ENCODE measurements around the gene TMEM190.
A peak's percentile ranks its signal among the peaks of the same experiment; 100 is the strongest.

The TMEM190 gene

DNA sequence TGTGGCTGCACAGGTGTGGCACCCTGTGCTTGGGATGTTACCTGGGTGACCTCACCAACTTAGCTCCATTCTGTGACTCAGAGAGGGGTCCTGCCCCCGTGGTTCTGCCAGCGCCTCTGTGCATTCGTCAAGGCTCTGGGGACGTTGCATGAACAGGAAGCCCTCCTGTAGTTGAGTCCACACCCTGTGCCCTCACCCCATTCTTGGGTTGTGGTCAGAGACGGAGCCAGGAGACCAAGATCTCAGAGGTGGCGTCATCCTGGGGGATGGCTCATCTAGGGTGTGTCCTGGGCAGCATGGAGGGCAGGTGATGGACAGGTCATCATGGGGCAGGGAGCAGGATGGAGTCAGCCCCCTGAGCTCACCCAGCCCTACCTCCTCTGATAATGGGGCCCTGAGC is 24.6 kb upstream of the TMEM190 start:
- no peak for DNase-seq

DNA sequence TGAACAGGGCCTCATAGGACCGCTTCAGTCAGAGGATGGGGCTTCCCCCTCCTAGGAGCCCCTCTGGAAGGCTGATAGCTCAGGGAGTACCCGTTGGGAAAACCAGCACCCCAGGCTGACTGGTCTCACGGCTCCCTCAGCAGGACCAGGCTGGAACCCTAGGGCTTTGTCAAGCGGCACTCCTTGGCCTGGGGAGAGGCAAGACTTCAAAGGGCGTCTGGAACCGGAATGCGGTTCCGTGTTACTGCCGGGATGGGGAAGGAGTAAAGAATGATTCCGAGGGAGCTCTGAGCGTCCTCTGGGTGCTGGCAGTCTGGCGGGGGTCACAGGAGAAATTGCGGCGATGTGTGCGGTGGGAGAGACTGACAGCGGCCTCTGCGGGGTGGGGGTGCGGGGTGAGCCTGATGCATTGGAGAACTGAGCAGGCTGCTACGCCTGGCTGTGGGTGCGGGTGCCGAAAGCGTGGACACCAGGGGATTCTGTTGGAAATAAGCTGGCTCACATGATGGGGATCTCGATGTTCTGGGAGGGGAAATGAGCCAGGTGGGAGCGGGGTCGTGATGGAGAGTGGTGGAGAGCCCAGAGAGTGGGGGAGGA is 24.0 kb upstream of the TMEM190 start:
- no peak for DNase-seq

DNA sequence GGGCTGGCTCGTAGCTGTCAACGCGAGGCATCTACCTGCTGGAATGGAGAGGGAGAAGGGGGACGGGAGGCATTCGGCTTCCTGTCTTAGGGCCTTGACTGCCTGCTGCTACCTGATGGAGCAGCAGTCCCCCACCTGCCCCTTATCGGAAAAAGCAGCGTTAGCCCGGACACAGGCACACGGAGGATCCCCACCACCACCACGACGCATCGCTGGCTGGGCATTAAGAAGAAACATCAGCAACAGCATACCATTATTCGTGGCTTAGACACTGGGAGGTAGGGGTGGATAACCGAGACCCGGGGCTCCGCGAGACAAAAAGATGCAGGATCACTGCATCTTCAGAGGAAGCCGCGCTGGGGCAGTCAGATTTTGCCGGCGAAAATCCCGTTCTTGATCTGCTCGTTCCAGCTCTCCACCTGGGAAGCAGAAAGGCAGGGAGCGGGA is 23.2 kb upstream of the TMEM190 start:
- no peak for DNase-seq

DNA sequence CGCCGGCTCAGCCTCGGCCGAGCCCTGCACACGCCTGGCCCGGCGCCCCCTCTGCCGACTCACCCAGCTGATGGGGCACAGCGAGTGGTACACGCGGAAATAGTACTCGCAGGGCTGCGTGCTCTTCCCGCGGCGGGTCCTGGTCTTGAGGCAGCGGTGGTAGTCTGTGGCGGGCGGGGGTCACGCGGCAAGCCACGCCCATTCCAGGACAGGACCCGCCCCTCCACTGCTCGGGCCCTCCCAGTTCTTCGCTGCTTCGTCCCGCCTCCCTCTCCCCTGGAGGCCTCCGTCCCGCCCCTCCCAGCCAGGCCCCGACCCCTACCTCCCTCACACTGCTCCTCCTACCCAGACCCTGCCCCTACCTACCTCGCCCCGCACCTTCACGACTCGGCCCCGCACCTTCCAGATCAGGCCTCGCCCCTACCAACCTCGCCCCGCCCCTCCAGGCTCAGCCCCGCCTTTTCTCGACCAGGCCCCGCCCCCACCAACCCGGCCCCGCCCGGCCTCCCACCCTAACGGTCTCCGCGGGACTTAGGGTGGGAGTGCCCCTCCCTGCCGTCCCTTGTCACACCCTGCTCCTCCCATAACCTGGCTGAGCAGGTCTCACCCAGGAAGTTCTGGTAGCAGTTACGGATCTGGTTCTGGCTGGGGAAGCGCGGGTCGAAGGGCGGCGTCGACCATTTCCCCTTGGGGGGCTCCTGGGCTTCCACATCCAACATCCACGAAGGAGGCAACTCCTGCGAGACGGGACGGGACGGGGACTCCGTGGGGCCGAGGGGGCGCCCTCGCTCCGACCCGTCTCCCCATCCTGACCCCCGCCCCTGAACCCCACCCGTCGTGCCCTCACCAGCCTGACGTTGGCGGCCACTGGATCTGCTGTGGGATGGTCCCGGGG is 22.6 kb upstream of the TMEM190 start:
- peak; percentile 58 for DNase-seq

DNA sequence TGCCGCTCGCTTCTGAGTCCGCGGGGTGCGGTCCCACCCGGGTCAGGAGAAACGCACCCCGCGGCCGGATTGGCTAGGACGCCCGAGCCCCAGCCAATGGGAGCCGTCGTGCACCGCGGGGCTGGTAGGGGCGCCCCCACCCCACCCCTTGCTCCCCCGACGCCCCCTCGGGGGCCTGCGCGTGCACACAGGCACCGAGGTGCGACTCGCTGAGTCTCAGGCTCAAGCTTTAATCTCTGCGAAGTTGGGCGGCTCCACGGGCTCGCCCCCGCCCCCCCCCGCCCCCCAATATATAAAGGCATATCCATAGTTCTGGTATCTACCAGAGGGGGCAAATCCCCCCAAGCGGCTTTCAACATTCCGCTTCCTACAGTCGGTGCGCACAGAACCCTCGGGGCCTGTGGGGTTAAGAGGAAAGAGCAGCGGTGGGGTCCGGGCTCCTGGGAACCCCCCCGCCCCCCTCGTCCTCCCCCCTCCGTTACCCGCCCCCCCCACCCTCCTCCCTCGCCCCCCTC is 21.9 kb upstream of the TMEM190 start, which contains the start of gene COX6B2:
TSS of gene COX6B2 (minus strand) at position 22 of the 515 bp plus-strand sequence. CDS start 198 bp downstream, outside the sequence.
- DNase-seq, result no peak

DNA sequence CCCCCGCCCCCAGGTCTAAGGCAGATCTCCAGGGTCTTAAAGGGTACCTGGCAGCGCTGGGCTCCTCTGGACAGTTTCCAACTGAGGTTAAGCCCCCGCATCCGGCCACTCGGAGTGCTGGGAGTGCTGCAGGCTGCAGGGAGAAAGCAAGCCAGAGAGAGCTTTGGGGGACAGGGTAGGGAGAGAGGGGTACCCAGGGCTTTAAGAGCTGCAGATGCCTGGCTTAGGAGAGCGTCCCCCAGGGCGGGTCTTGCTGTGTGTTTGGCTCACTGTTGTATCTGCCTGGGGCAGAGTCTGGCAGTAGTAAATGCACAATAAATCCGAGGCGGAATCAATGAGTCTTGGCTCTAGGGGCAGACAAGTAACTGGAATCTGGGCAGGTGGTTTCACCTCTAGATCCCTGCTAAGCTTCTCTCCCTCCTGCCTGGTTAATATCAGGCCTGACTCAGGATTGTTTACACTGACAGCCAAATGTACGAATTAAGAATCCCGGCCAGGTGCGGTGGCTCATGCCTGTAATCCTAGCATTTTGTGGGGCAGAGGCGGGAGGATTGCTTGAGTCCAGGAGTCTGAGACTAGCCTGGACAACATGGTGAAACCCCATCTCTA is 21.3 kb upstream of the TMEM190 start:
- DNase-seq, result no peak

DNA sequence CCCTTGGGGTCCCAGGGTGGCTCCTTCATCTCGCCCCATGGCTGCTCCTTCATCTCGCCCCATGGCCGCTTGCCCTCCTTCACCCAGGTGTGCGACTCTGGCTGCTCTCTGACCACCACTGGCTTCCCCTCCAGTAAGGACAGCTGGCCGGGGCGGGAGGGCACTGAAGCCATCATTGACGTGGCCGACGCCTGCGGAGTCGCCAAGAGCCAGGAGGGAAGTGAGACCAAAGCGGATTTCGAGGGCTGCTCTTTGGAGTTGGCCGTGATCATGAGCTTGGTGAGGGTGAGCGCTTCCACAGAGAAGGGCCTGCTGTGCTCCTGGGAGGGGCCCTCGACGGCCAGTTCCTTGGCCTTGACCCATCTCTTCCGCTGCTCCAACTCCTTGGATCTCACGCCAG is 18.1 kb upstream of the TMEM190 start:
- no peak for DNase-seq

DNA sequence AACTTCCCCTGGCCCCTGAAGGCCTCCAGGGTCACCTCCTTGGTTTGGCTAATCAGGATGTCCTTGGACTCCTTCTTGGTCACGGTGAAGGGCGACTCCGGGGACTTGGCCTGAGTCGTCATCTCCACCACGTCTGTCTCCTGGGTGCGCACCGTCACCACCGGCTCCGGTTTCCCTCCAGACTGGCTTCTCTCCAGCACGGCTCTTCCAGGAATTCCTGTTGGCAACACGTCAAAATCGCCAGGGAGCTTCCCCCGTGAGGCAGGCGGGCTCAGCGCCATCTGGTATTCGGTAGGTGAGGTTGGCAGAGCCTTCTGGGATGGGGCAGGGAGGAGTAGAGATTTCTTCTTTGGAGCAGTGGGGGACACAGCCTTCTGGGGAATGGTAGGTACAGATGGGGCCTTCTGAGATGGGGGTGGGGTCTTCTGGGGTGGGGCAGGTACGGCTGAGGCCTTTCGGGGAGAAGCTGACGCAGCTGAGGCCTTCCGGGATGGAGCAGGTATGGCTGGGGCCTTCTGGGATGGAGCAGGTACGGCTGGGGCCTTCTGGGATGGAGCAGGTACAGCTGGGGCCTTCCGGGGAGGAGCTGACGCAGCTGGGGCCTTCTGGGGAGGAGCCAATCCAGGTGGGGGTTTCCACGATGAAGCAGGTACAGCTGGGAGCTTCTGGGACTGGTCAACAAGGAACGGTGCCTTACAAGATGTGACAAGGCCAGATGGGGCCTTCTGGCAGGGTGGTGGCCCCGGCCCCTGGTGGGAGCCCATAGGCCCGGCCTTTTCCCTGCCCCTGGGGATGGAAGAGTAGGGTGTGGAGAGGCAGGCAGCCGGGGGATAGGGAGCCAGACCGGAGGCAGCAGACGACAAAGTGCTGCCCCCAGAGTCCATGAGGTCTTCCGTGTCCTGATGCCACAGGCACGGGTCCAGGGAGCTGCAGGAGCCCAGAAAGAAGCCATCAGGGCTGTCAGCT is 17.4 kb upstream of the TMEM190 start:
- no peak for DNase-seq

DNA sequence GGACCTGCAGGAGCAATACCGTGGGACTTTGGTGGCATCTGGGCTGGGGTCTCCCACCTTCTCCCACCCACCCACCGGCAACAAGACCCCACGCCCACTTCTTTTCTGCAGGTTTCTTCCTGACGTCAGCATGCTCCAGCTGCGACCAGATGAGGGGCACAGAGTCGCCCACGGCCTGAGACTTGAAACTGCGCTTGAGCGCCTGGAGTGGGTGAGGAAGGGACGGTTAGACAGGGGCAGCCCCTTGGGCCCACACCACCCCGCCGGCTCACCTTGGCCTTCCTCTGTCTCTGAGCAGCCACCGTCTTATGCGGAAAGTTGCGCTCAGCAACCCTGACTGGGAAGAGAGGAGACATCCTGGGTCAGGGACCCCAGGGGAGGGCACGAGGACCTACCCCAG is 15.7 kb upstream of the TMEM190 start:
- DNase-seq, result no peak

DNA sequence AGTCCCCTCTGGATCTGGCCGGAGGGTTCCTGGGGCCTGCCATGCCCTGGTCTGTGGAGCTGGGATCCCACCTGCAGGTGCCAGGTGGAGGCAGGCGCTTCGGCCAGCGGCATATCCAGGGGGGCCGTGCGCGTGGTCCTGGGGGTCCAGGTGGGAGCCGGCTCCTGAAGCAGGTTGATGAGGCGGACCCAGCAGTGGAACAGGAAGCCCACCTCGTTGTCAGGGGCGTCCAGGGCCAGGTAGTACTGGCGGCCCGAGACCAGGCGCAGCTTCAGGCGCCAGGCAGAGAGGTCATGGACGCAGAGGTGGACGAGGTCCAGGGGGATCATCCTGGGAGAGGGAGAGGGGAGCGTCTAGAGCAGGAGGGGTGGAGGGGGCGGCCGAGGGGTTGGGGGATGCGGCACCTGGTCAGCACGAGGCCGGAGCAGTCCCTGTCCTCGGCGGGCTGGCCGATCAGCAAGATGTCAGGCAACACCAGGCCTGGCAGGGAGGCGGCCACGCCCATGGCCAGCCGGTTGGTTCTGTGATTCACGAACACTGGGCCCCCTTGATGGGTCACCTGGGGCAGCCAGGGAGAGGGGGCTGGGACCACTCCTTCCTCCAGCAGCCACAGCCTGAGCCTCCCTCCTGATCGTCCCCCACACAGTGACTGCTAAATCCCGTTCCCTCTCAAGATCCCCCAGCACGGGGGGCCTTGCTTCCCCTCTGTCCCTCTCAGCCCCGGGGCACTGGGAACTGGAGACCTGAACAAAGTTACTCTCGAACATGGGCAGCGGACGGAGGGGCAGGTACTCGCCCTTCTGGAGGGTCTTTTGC is 14.2 kb upstream of the TMEM190 start:
- no peak for DNase-seq

DNA sequence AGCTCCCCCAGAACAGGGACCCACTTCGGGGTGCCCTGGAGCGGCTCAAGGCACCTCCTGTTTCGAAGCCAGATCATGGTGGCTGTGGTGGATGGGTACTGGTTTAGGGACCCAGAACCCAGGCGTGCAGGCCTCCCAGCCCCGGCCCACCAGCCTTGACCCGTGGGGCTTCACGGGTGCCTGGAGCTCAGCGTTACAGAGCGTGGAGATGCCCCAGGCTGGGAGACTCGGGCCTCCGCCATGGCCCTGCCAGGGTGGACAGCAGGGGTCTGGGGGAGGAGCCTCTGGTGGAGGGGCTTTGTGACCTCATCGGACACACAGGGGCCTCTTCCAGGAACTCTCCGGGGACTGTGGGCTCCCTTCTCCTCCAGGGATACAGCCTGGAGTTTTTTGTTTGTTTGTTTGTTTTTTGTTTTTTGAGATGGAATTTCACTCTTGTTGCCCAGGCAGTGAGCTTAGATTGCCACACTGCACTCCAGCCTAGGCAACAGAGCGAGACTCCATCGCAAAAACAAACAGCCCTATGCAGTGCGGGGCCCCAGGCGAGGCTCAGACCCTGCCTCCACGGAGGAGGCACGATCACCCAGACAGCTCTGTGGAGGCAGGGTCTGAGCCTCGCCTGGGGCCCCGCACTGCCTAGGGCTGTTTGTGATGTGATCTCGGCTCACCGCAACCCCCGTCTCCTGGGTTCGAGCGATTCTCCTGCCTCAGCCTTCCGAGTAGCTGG is 13.5 kb upstream of the TMEM190 start, which contains the start of gene GARIN5B:
TSS of gene GARIN5B (minus strand) at position 271 of the 727 bp plus-strand sequence. CDS start at position 77, 194 bp downstream.
- no peak for DNase-seq

DNA sequence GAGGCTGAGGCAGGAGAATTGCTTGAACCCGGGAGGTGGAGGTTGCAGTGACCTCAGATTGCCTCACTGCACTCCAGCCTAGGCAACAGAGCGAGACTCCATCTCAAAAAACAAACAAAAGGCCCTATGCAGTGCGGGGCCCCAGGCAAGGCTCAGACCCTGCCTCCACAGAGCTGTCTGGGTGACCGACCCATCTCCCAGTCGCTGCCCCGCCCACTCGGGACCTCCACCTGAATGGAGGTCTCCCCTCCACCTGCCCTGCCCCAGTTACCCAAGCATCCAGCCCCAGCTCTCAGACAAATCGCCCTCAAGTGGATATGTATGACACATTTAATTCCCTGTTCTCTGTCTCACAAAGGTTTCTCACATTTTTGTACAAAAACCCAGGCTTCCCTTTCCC is 11.4 kb upstream of the TMEM190 start:
- no peak for DNase-seq

DNA sequence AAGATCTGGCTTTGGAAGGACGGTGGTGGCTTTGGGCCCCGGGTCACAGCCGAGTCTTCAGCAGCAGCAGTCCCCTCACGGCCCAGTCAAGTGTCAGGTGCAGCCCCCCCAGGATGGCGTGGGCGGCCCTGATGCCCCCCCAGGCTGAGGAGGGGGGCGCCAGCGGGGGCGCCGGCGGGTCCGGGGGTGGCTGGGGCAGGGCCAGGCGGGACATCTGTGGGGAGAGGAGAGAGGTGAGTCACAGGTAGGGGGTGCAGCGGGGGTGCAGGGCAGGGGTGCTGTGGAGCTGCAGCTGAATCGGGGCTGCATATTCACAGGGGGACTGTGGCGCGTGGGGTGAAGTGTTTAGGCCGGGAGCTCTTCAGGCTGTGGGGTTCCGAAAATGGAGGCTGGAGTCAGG is 10.7 kb upstream of the TMEM190 start:
- no peak for DNase-seq

DNA sequence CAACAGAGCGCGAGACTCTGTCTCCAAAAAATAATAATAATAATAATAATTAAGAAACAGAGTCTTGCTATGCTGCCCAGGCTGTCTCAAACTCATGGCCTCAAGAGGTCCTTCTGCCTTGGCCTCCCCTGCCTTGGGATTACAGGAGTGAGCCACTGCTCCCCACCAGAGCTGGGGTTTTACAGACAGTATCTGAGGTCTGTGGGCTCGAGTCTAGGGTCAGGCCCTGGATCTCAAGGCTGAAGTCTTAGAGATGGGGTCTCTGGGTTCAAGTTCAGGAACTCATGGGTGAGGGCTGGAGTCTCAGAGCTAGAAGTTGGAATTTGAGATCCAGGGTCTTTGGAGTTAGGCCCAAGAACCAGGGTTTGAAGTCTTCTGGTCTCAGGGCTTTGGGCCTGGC is 9.8 kb upstream of the TMEM190 start:
- DNase-seq, result no peak

DNA sequence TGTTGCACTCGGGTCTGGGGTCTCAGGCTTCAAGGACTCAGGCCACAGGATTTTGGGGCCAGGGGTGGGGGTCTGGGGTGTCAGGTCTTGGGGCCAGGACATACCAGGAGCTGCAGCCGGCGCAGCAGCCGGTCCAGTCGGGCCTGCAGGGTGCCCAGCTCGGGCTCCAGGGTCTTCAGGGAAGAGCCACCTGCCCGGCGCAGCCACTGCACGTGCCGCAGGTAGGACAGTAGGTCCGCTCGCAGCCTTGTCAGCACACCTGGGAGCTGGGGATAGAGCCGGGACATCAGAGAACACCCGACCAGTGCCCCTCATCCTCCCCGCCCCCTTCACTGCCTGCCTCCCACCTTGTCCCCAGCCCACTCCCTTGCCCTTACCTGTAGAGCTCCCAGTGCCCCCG is 8.5 kb upstream of the TMEM190 start:
- DNase-seq, result no peak

DNA sequence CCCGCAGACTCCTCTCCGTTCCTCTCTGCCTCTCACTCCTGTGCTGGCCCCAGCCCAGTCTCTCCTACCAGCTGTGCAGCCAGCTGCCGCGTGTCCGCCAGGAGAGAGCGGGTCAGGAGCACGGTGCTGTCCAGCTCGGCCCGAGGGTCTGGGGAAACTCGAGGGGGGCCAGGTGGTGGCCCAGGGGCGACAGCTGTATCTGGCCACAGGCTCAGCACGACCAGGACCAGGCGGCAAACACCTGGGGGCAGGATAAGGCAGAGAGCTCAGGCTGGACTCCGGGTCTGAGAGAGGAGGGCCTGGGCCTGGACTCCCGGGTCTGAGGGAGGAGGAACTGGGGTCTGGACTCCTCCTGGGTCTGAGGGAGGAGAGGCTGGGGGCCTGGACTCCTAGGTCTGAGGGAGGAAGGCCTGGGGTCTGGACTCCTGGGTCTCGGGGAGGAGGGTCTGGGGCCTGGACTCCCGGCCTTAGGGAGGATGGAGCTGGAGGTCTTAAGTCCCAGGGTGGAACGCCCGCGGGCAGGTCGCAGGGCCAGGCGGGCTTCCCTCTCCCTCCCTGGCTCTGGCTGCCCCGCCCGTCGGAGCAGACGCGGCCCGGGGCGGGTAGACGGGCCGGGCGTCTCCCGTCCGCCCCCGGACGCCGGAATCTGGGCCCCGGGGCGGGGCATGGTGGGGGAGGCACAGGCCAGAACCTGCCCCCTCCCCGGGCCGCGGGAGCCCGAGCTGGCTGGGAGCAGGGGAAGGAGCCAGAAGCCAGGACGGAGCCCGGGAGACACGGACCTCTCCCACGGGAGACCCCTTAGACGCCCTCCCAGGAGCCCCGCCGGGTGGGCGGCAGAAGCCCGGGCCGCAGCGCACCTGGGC is 7.7 kb upstream of the TMEM190 start:
- DNase-seq, result peak; percentile 77

DNA sequence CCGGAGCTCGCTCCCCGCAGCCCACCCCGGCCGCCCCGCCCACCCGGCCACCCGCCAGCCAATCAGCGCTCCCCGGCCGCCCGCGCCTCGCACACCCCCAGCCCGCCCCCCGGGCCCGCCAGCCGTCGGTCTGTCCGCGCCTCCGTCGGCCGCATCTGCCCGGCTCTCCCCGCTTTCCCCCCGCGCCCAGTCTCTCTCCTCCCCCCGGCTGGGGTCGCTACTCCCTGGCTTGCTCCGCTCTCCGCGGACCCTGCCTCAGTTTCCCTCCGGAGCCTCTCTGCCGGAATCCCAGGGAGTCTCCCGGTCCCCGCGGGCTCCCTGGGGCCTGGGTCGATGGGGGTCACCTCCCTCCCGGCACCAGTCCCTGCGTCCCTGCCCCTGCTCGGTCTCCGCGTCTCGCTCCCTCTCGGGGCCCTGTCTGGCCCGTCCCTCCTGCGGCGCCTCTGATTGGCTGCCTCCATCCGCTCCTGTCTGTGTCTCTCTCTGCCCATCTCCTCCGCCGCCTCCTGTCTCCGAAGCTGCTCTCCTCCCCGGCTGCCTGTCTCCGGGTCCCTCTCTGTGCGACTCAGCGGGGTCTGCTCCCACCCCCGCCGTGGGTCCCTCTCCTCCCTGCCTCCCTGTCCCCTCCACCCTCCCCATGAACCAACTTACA is 6.8 kb upstream of the TMEM190 start:
- DNase-seq, result peak; percentile 85

DNA sequence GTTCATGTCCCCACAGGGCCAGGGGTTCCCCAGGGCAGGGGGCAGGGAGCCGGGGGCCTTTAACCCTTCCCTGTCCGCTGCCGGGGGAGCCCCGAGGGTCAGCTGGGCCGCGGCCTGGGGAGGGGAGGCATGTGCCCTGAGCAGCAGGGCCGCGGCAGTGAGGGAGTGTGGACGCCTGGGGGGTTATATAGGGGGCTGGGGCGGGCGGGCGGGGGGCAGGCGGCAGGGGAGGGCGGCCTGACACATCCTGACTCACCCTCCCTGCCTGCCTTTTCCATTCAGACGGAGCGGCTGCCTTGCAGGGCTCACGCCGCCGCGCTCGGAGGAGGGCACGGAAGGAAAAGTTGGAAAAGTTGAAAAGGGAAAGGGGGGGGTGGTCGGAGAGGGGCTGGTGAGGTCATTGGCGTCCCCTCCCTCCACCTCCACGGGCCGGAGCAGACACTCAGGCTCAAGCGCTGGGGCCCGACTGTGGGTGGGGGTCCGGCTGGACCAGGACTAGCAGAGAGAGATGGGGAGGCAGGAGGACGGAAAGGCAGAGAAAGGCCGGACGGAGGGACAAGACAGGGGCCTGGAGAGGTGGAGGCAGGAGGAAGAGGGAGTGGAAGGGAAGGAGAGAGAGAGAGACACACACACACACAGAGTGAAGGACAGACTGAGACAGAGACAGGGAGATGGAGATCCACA is 6.2 kb upstream of the TMEM190 start, which contains the start of gene IL11:
TSS of gene IL11 (minus strand) at position 159 of the 684 bp plus-strand sequence. CDS start at position 6, 153 bp downstream.
- peak; percentile 81 for DNase-seq
